ENCODE results near the gene CRACR2A.

Gene CRACR2A

GRCh38 chr12:3680919-3681594 is 71.9 kb downstream of the CRACR2A start:
- DNase-seq = no peak

- DNase-seq = no peak
Measured at GRCh38 chr12:3679831-3680230, 73.1 kb downstream of the CRACR2A start.

GRCh38 chr12:3677609-3678008 is 75.3 kb downstream of the CRACR2A start:
- DNase-seq = no peak

- no peak for DNase-seq
Measured at GRCh38 chr12:3673981-3674708, 78.8 kb downstream of the CRACR2A start.

GRCh38 chr12:3672113-3672509 is 80.8 kb downstream of the CRACR2A start:
- no peak for DNase-seq

GRCh38 chr12:3671330-3672112 is 81.4 kb downstream of the CRACR2A start:
- DNase-seq = no peak

- DNase-seq = no peak
Measured at GRCh38 chr12:3670083-3670620, 82.8 kb downstream of the CRACR2A start.

GRCh38 chr12:3669594-3669993 is 83.3 kb downstream of the CRACR2A start:
- DNase-seq = no peak

GRCh38 chr12:3668479-3669165 is 84.3 kb downstream of the CRACR2A start:
- DNase-seq = no peak

GRCh38 chr12:3667485-3667884 is 85.4 kb downstream of the CRACR2A start:
- DNase-seq = no peak

- no peak for DNase-seq
Measured at GRCh38 chr12:3666441-3666840, 86.5 kb downstream of the CRACR2A start.

GRCh38 chr12:3662521-3662921 is 90.4 kb downstream of the CRACR2A start:
- peak; percentile 66 for DNase-seq

GRCh38 chr12:3661028-3661427 is 91.9 kb downstream of the CRACR2A start:
- DNase-seq = no peak

GRCh38 chr12:3658327-3659163 is 94.4 kb downstream of the CRACR2A start:
- DNase-seq = peak; percentile 4

GRCh38 chr12:3656946-3657622 is 95.8 kb downstream of the CRACR2A start:
- no peak for DNase-seq

- no peak for DNase-seq
Measured at GRCh38 chr12:3655328-3655900, 97.5 kb downstream of the CRACR2A start.

GRCh38 chr12:3651585-3652424 is 101.1 kb downstream of the CRACR2A start:
- no peak for DNase-seq

GRCh38 chr12:3647504-3647903 is 105.4 kb downstream of the CRACR2A start:
- no peak for DNase-seq

- DNase-seq = no peak
Measured at GRCh38 chr12:3646561-3647241, 106.2 kb downstream of the CRACR2A start.
